GM12878 (cell line): ENCODE results near the gene DEFB131B. TPM values are rescaled to one million over a fixed set of nuclear protein-coding genes. Genes with fewer than 3 reads are reported as not detected.
"Not testable (repeated sequence)": the region's sequence is repeated elsewhere in the genome, so short reads cannot be mapped to it uniquely, and the experiment has no call there.

Source experiments
- ATAC-seq: fragments of 200-7000 bp; cut with Tn5 transposase; 3 replicates; pipeline ENCODE4 v1.9.1; 2020; ENCODE audit warnings: mild to moderate bottlenecking, moderate library complexity
- BruUV-seq: library from RNA; stranded (reverse); fragments of 400-500 nt; replicated peaks from 2 replicates; lab custom pipeline; 2021; lab: Mats Ljungman, UMichigan
- CTCF ChIA-PET: fragments of 300-600 bp; sonication (Branson Sonifier 250); formaldehyde crosslinking; extraction: SDS; loops from one replicate; lab custom pipeline; 2021; ENCODE audit warnings: inconsistent platforms; lab: Yijun Ruan, JAX
- POLR2A ChIA-PET: fragments of 350-600 bp; formaldehyde crosslinking; extraction: SDS; loops from one replicate; lab custom pipeline; 2021; ENCODE audit warnings: inconsistent platforms; lab: Charles Lee
- RAD21 ChIA-PET: fragments of 300-600 bp; sonication (Branson Sonifier 250); formaldehyde crosslinking; loops from one replicate; lab custom pipeline; 2023; ENCODE audit warnings: antibody characterized with exemption; ENCODE audit not compliant: unreplicated experiment; lab: Charles Lee
- SMC1A ChIA-PET: fragments of 300-600 bp; sonication (Branson Sonifier 250); formaldehyde crosslinking; loops from one replicate; lab custom pipeline; 2023; ENCODE audit not compliant: unreplicated experiment, uncharacterized antibody; lab: Charles Lee
- DNase-seq: peaks from one replicate; pipeline ENCODE4 v3.0.0-alpha.2; 2011; ENCODE audit warnings: low read depth, low spot score
- FAIRE-seq: peaks from 3 replicates; lab custom pipeline; 2011; peaks lifted over from hg19 to GRCh38; lab: Jason Lieb, UNC
- H2AFZ ChIP-seq: 2 replicates; pipeline ENCODE4 v1.6.0; 2011; ENCODE audit warnings: low read depth, low read length, control low read depth; ENCODE audit not compliant: control insufficient read depth
- H3K27ac ChIP-seq: 2 replicates; pipeline ENCODE4 v1.5.1; 2011; ENCODE audit warnings: control low read depth; ENCODE audit not compliant: control insufficient read depth, insufficient read depth
- H3K27me3 ChIP-seq, 2 experiments: replicated peaks in 1 of 2; 2 replicates each; pipeline versions ENCODE4 v1.6.0 to v1.6.1; 2011; ENCODE audit warnings: low read length in 1 of 2; ENCODE audit not compliant: control insufficient read depth in 2 of 2, insufficient read depth in 2 of 2
- H3K36me3 ChIP-seq, 2 experiments: 2 replicates each; pipeline ENCODE4 v1.5.1; 2011; ENCODE audit warnings: low read length in 1 of 2; ENCODE audit not compliant: control insufficient read depth in 2 of 2, insufficient read depth in 2 of 2
- H3K4me1 ChIP-seq: 2 replicates; pipeline ENCODE4 v1.6.1; 2011; ENCODE audit warnings: mild to moderate bottlenecking, low read length, moderate library complexity, mixed read lengths; ENCODE audit not compliant: control insufficient read depth, insufficient read depth
- H3K4me2 ChIP-seq: 2 replicates; pipeline ENCODE4 v1.6.0; 2011; ENCODE audit warnings: control low read depth; ENCODE audit not compliant: control insufficient read depth, insufficient read depth
- H3K4me3 ChIP-seq: fragments of 200-600 bp; sonication (generic); 2 replicates; pipeline ENCODE4 v1.5.1; 2016
- H3K79me2 ChIP-seq: 2 replicates; pipeline ENCODE4 v1.6.0; 2011; ENCODE audit warnings: low read length; ENCODE audit not compliant: control insufficient read depth, insufficient read depth
- H3K9ac ChIP-seq: 2 replicates; pipeline ENCODE4 v1.8.0; 2011; ENCODE audit warnings: low read length, control low read depth, mixed read lengths; ENCODE audit not compliant: control insufficient read depth, insufficient read depth
- H3K9me3 ChIP-seq: replicated peaks from 3 replicates; pipeline ENCODE4 v1.5.1; 2011; ENCODE audit warnings: mild to moderate bottlenecking, low read length; ENCODE audit not compliant: control insufficient read depth, insufficient read depth
- H4K20me1 ChIP-seq: 2 replicates; pipeline ENCODE4 v1.6.0; 2011; ENCODE audit not compliant: control insufficient read depth, insufficient read depth
- ESRRA ChIP-seq: IDR thresholded peaks from 2 replicates; pipeline ENCODE4 v1.6.1; 2012; ENCODE audit warnings: mild to moderate bottlenecking, low read length, improper control_type of control experiment
- IKZF2 ChIP-seq, 2 experiments: fragments of 450-650 bp; IDR thresholded peaks; 2 replicates each; pipeline ENCODE4 v1.6.1; 2017; ENCODE audit warnings: mild to moderate bottlenecking in 2 of 2, moderate library complexity in 2 of 2
- MTA2 ChIP-seq: fragments of 450-650 bp; IDR thresholded peaks from 2 replicates; pipeline ENCODE4 v1.6.1; 2016; ENCODE audit warnings: low read depth, mild to moderate bottlenecking, moderate library complexity
- RUNX3 ChIP-seq: IDR thresholded peaks from 2 replicates; pipeline ENCODE4 v1.6.1; 2012; ENCODE audit warnings: low read length, inconsistent platforms
- SPI1 ChIP-seq: IDR thresholded peaks from 2 replicates; pipeline ENCODE4 v1.6.1; 2011; ENCODE audit warnings: low read depth, mild to moderate bottlenecking, low read length, moderate library complexity, borderline replicate concordance; ENCODE audit not compliant: insufficient read depth
- WGBS: methylation state at CpG from one replicate; pipeline ENCODE4 v1.1.6; 2016; ENCODE audit warnings: low lambda C conversion rate; ENCODE audit not compliant: insufficient replicate concordance, insufficient coverage; ENCODE audit errors: missing lambda C conversion rate; 5-methylcytosine and 5-hydroxymethylcytosine counted together
- in situ Hi-C: fragments of 300-500 bp; cut with MboI; formaldehyde crosslinking; loops from 9 replicates; pipeline ENCODE4 v1.14.3; 2018; ENCODE audit warnings: mixed read lengths
- intact Hi-C: fragments of 100-400 bp; cut with micrococcal nuclease; formaldehyde crosslinking; loops from one replicate; pipeline ENCODE4 v1.14.2; 2022; ENCODE audit not compliant: unreplicated experiment
- polyA plus RNA-seq, 11 experiments: library from polyadenylated mRNA; depleted of rRNA in 4 of 11; unstranded in 6 of 11; stranded (reverse) in 5 of 11; fragments of >200 nt; fragmentation: Nextera tagmentation in 4 of 11; fragmentation: Illumina TruSeq in 1 of 11; extraction: Ambion mirVana in 4 of 11; extraction: Trizol in 1 of 11; gene quantifications; 1 replicate in 1 of 11; 2 replicates in 10 of 11; pipeline versions ENCODE4 v1.2.1 to v1.2.3, GENCODE V29; 2011 to 2016; ENCODE audit warnings: inconsistent platforms in 2 of 11, missing spikeins in 2 of 11, low read depth in 1 of 11
- total RNA-seq, 4 experiments: library from RNA; depleted of rRNA in 3 of 4; stranded (reverse); fragments of >200 nt in 3 of 4; fragmentation: Illumina TruSeq in 1 of 4; extraction: Trizol in 1 of 4; gene quantifications; 2 replicates each; pipeline versions ENCODE4 v1.2.1 to v1.2.3, GENCODE V29; 2013 to 2021

Gene DEFB131B
- total and polyA plus RNA-seq, 10 of the 15 experiments (the other 5 are each of a cell fraction or from before 2014, with no cell fraction given): not detected

- intact Hi-C loops: loop anchor here (10.0 kb wide), 1 partner anchor 75 kb away; no protein-coding TSS in a partner anchor
- WGBS: 0% methylated on average over 3 of the region's 3 CpGs
- H3K27ac ChIP-seq, H3K27me3 ChIP-seq, BruUV-seq, H2AFZ ChIP-seq, H3K4me1 ChIP-seq, CTCF ChIA-PET, H3K79me2 ChIP-seq, H3K4me2 ChIP-seq, H3K36me3 ChIP-seq, H3K9ac ChIP-seq, FAIRE-seq, H3K4me3 ChIP-seq, in situ Hi-C loops, H3K9me3 ChIP-seq, SMC1A ChIA-PET, RAD21 ChIA-PET, H4K20me1 ChIP-seq: not testable (repeated sequence)
- ATAC-seq: peak; percentile 86
- TF ChIP-seq ESRRA: peak; percentile 89; the same call in 1 of the 2 replicates
- DNase-seq: peak; percentile 7
- POLR2A ChIA-PET: interaction anchor here (1.0 kb wide), 1 partner anchor 60 kb away, joined by 3 read pairs; the partner anchor contains the start of gene RNF121
Measured at GRCh38 chr11:71869931-71870330, 8.3 kb upstream of the DEFB131B start.

GRCh38 chr11:71870661-71871060 is 7.6 kb upstream of the DEFB131B start:
- H3K4me2 ChIP-seq, H3K27me3 ChIP-seq, DNase-seq, H3K27ac ChIP-seq, CTCF ChIA-PET, SMC1A ChIA-PET, intact Hi-C loops, BruUV-seq, H3K36me3 ChIP-seq, H3K4me1 ChIP-seq, H2AFZ ChIP-seq, H3K4me3 ChIP-seq, POLR2A ChIA-PET, H3K9ac ChIP-seq: not testable (repeated sequence)
- peak; percentile 57 for ATAC-seq
- peak; percentile 42; the same call in 1 of the 2 replicates for TF ChIP-seq RUNX3
- peak; percentile 32 to 34; a peak in 2 of 4 replicates for TF ChIP-seq IKZF2 (IDR thresholded peaks at IDR 0.05)
- TF ChIP-seq MTA2: peak; percentile 69; the same call in 1 of the 2 replicates
- TF ChIP-seq SPI1: peak; percentile 41; the same call in 1 of the 2 replicates
- TF ChIP-seq, all 136 proteins: peak for 4; not testable (repeated sequence) for 132
- in situ Hi-C loops, H3K79me2 ChIP-seq, H4K20me1 ChIP-seq, FAIRE-seq, RAD21 ChIA-PET, H3K9me3 ChIP-seq: not testable (repeated sequence)

- BruUV-seq, POLR2A ChIA-PET, RAD21 ChIA-PET: not testable (repeated sequence)
Measured at GRCh38 chr11:71876262-71876661, 2.0 kb upstream of the DEFB131B start.

More at GRCh38 chr11:71876262-71876661, 2.0 kb upstream of the DEFB131B start:
- H3K4me2 ChIP-seq, H2AFZ ChIP-seq, H3K9ac ChIP-seq, H3K4me1 ChIP-seq, intact Hi-C loops, H3K27me3 ChIP-seq, H4K20me1 ChIP-seq, H3K4me3 ChIP-seq, H3K27ac ChIP-seq, ATAC-seq, in situ Hi-C loops, H3K79me2 ChIP-seq, DNase-seq, FAIRE-seq, SMC1A ChIA-PET, H3K9me3 ChIP-seq, H3K36me3 ChIP-seq: not testable (repeated sequence)
- WGBS: 91% methylated on average over 2 of the region's 2 CpGs
- CTCF ChIA-PET: interaction anchor here (1.8 kb wide), 1 partner anchor 12 kb away, joined by 8 read pairs; no protein-coding TSS in a partner anchor
